H1 (cell line): Measurements from ENCODE around the gene HYDIN. TPM values are rescaled to one million over a fixed set of nuclear protein-coding genes. Genes with fewer than 3 reads are reported as not detected.

Experiments used
- CTCF ChIA-PET: fragments of 300-600 bp; sonication (Branson Sonifier 250); formaldehyde crosslinking; loops from one replicate; lab custom pipeline; 2021; ENCODE audit not compliant: partially characterized antibody; lab: Charles Lee
- POLR2A ChIA-PET: fragments of 300-600 bp; sonication (Branson Sonifier 250); formaldehyde crosslinking; loops from one replicate; lab custom pipeline; 2021; ENCODE audit warnings: inconsistent platforms; ENCODE audit not compliant: partially characterized antibody; lab: Charles Lee
- DNase-seq, 2 experiments: peaks; one replicate each; pipeline versions ENCODE4 v3.0.0 to v3.0.0-alpha.2; 2010 to 2022; ENCODE audit warnings: low spot score in 2 of 2, low read depth in 1 of 2, mixed read lengths in 1 of 2
- FAIRE-seq: peaks from 2 replicates; lab custom pipeline; 2011; peaks lifted over from hg19 to GRCh38; lab: Jason Lieb, UNC
- H2AFZ ChIP-seq: 2 replicates; pipeline ENCODE4 v1.8.1; 2012; ENCODE audit warnings: low read length, inconsistent platforms
- H2AK5ac ChIP-seq: 2 replicates; pipeline ENCODE4 v1.6.1; 2013; ENCODE audit warnings: low read depth, low read length
- H2BK120ac ChIP-seq: replicated peaks from 2 replicates; pipeline ENCODE3; 2013; ENCODE audit warnings: low read depth, low read length, inconsistent platforms
- H2BK12ac ChIP-seq: 2 replicates; pipeline ENCODE4 v1.6.1; 2013; ENCODE audit warnings: low read depth, low read length
- H2BK15ac ChIP-seq: 2 replicates; pipeline ENCODE4 v1.6.1; 2013; ENCODE audit warnings: low read length
- H2BK20ac ChIP-seq: 2 replicates; pipeline ENCODE4 v1.6.1; 2013; ENCODE audit warnings: low read length
- H2BK5ac ChIP-seq: 2 replicates; pipeline ENCODE4 v1.6.1; 2013; ENCODE audit warnings: low read depth, low read length
- H3K14ac ChIP-seq: 2 replicates; pipeline ENCODE4 v1.6.1; 2013; ENCODE audit warnings: inconsistent platforms; ENCODE audit not compliant: insufficient read length
- H3K18ac ChIP-seq: 2 replicates; pipeline ENCODE4 v1.6.1; 2013; ENCODE audit warnings: low read length; ENCODE audit errors: extremely low read depth
- H3K23ac ChIP-seq: 2 replicates; pipeline ENCODE4 v1.6.1; 2013; ENCODE audit warnings: inconsistent platforms; ENCODE audit not compliant: insufficient read length
- H3K23me2 ChIP-seq: 2 replicates; pipeline ENCODE4 v1.6.1; 2013; ENCODE audit warnings: low read depth, low read length
- H3K27ac ChIP-seq: 2 replicates; pipeline ENCODE4 v1.6.1; 2011; ENCODE audit warnings: low read depth, low read length, inconsistent platforms
- H3K27me3 ChIP-seq, 4 experiments: replicated peaks in 1 of 4; 1 replicate in 1 of 4; 2 replicates in 3 of 4; pipeline versions ENCODE4 v1.6.1 to v1.8.1; 2011 to 2013; ENCODE audit warnings: low read length in 3 of 4, mild to moderate bottlenecking in 3 of 4, inconsistent platforms in 2 of 4, mixed read lengths in 2 of 4, moderate library complexity in 1 of 4; ENCODE audit not compliant: control insufficient read depth in 3 of 4, insufficient read depth in 3 of 4; ENCODE audit errors: extremely low read depth in 1 of 4
- H3K36me3 ChIP-seq, 4 experiments: 2 replicates each; pipeline versions ENCODE4 v1.6.1 to v1.8.1; 2011 to 2013; ENCODE audit warnings: mild to moderate bottlenecking in 4 of 4, low read length in 3 of 4, moderate library complexity in 2 of 4, control low read depth in 1 of 4, inconsistent platforms in 1 of 4; ENCODE audit not compliant: insufficient read depth in 4 of 4, control insufficient read depth in 2 of 4
- H3K4ac ChIP-seq: replicated peaks from 2 replicates; pipeline ENCODE3; 2013; ENCODE audit warnings: low read length, low read depth, mixed read lengths, inconsistent platforms; ENCODE audit not compliant: insufficient read length
- H3K4me1 ChIP-seq, 4 experiments: replicated peaks in 1 of 4; 1 replicate in 1 of 4; 2 replicates in 3 of 4; pipeline versions ENCODE4 v1.6.1 to v1.8.1; 2011 to 2013; ENCODE audit warnings: low read length in 3 of 4, inconsistent platforms in 2 of 4, mixed read lengths in 1 of 4; ENCODE audit not compliant: insufficient read depth in 4 of 4, control insufficient read depth in 3 of 4
- H3K4me2 ChIP-seq, 2 experiments: 2 replicates each; pipeline versions ENCODE4 v1.6.1 to v1.8.1; 2011 to 2013; ENCODE audit warnings: low read depth in 2 of 2, low read length in 2 of 2, control low read depth in 1 of 2, inconsistent platforms in 1 of 2, mild to moderate bottlenecking in 1 of 2; ENCODE audit not compliant: insufficient read depth in 1 of 2
- H3K4me3 ChIP-seq, 4 experiments: fragments of 200-600, 300-600 bp in 1 of 4; sonication (generic), shearing (Covaris generic), sonication (Bioruptor Twin) in 1 of 4; 2 replicates each; pipeline versions ENCODE4 v1.5.1 to v1.8.1; 2011 to 2016; ENCODE audit warnings: low read length in 4 of 4, low read depth in 3 of 4, control low read depth in 2 of 4, inconsistent platforms in 2 of 4, mild to moderate bottlenecking in 2 of 4, mixed read lengths in 1 of 4, moderate library complexity in 1 of 4; ENCODE audit not compliant: insufficient read depth in 2 of 4; ENCODE audit errors: extremely low read depth in 1 of 4
- H3K56ac ChIP-seq: replicated peaks from 2 replicates; pipeline ENCODE3; 2013; ENCODE audit warnings: low read depth, mild to moderate bottlenecking, mixed read lengths, low read length, inconsistent platforms; ENCODE audit not compliant: insufficient read length
- H3K79me1 ChIP-seq: 2 replicates; pipeline ENCODE4 v1.6.1; 2013; ENCODE audit warnings: low read depth, low read length, control low read depth
- H3K79me2 ChIP-seq, 2 experiments: 2 replicates each; pipeline versions ENCODE4 v1.6.1 to v1.8.1; 2012 to 2013; ENCODE audit warnings: low read length in 2 of 2, mild to moderate bottlenecking in 2 of 2, inconsistent platforms in 1 of 2; ENCODE audit not compliant: insufficient read depth in 2 of 2, control insufficient read depth in 1 of 2
- H3K9ac ChIP-seq, 4 experiments: replicated peaks in 1 of 4; 1 replicate in 1 of 4; 2 replicates in 3 of 4; pipeline versions ENCODE4 v1.6.1 to v1.8.1; 2011 to 2013; ENCODE audit warnings: low read depth in 3 of 4, low read length in 3 of 4, control low read depth in 2 of 4, mild to moderate bottlenecking in 2 of 4, moderate library complexity in 2 of 4, inconsistent platforms in 1 of 4; ENCODE audit errors: extremely low read depth in 1 of 4
- H3K9me3 ChIP-seq, 2 experiments: 2 replicates each; pipeline versions ENCODE4 v1.6.1 to v1.8.1; 2012 to 2013; ENCODE audit warnings: mild to moderate bottlenecking in 2 of 2, moderate library complexity in 2 of 2, control low read depth in 1 of 2, inconsistent platforms in 1 of 2, low read depth in 1 of 2, low read length in 1 of 2, mixed read lengths in 1 of 2; ENCODE audit not compliant: insufficient read depth in 2 of 2
- H4K20me1 ChIP-seq, 2 experiments: replicated peaks in 1 of 2; 2 replicates each; pipeline versions ENCODE3 to v1.8.1; 2011 to 2013; ENCODE audit warnings: inconsistent platforms in 2 of 2, low read length in 2 of 2, mild to moderate bottlenecking in 1 of 2; ENCODE audit not compliant: insufficient read depth in 2 of 2, control insufficient read depth in 1 of 2
- H4K5ac ChIP-seq: 2 replicates; pipeline ENCODE4 v1.6.1; 2013; ENCODE audit warnings: low read length, low read depth, mixed read lengths, inconsistent platforms; ENCODE audit not compliant: insufficient read length
- H4K8ac ChIP-seq: 2 replicates; pipeline ENCODE4 v1.8.0; 2013; ENCODE audit warnings: mild to moderate bottlenecking, moderate library complexity, low read length, inconsistent platforms; ENCODE audit not compliant: insufficient read depth; ENCODE audit errors: extremely low read depth
- H4K91ac ChIP-seq: replicated peaks from 2 replicates; pipeline ENCODE3; 2013; ENCODE audit warnings: low read length, mixed read lengths, inconsistent platforms; ENCODE audit not compliant: insufficient read length
- BACH1 ChIP-seq: IDR thresholded peaks from 2 replicates; pipeline ENCODE4 v1.6.1; 2012; ENCODE audit warnings: low read length, improper control_type of control experiment
- CEBPB ChIP-seq: IDR thresholded peaks from 2 replicates; pipeline ENCODE4 v1.6.1; 2012; ENCODE audit warnings: low read depth, low read length
- HDAC2 ChIP-seq, 2 experiments: fragments of 300-600 bp in 1 of 2; sonication (generic) in 1 of 2; IDR thresholded peaks; 2 replicates each; pipeline ENCODE4 v1.6.1; 2011 to 2012; ENCODE audit warnings: low read depth in 2 of 2, low read length in 2 of 2, mild to moderate bottlenecking in 2 of 2, moderate library complexity in 2 of 2, borderline replicate concordance in 1 of 2, inconsistent platforms in 1 of 2
- HDAC6 ChIP-seq: IDR thresholded peaks from one replicate; pipeline ENCODE4 v1.7.1; 2012; ENCODE audit warnings: low read depth, mild to moderate bottlenecking, inconsistent platforms, low read length, moderate library complexity
- JUN ChIP-seq: IDR thresholded peaks from 2 replicates; pipeline ENCODE4 v1.6.1; 2011; ENCODE audit warnings: low read depth, mild to moderate bottlenecking, improper control_type of control experiment, low read length
- KDM4A ChIP-seq: IDR thresholded peaks from one replicate; pipeline ENCODE4 v1.7.1; 2012; ENCODE audit warnings: low read depth, mild to moderate bottlenecking, moderate library complexity, low read length, inconsistent platforms; ENCODE audit not compliant: severe bottlenecking
- KDM5A ChIP-seq: fragments of 200-600 bp; IDR thresholded peaks from 2 replicates; pipeline ENCODE4 v1.7.1; 2012; ENCODE audit warnings: mild to moderate bottlenecking, low read length, inconsistent platforms, mixed read lengths
- NRF1 ChIP-seq: IDR thresholded peaks from 2 replicates; pipeline ENCODE4 v1.6.1; 2011; ENCODE audit warnings: mild to moderate bottlenecking, low read depth, low read length, improper control_type of control experiment
- POLR2A ChIP-seq, 2 experiments: IDR thresholded peaks; 1 replicate in 1 of 2; 2 replicates in 1 of 2; pipeline ENCODE4 v1.6.1; 2011; ENCODE audit warnings: low read depth in 2 of 2, low read length in 2 of 2, mild to moderate bottlenecking in 2 of 2; ENCODE audit errors: control extremely low read depth in 1 of 2
- SIX5 ChIP-seq: IDR thresholded peaks from 2 replicates; pipeline ENCODE4 v1.6.1; 2011; ENCODE audit warnings: mild to moderate bottlenecking, low read depth, low read length
- SP1 ChIP-seq: IDR thresholded peaks from 2 replicates; pipeline ENCODE4 v1.6.1; 2011; ENCODE audit warnings: low read depth, low read length
- SP4 ChIP-seq: IDR thresholded peaks from 2 replicates; pipeline ENCODE4 v1.6.1; 2012; ENCODE audit warnings: low read length, inconsistent platforms
- TAF1 ChIP-seq: IDR thresholded peaks from 2 replicates; pipeline ENCODE4 v1.6.1; 2011; ENCODE audit warnings: mild to moderate bottlenecking, low read depth, low read length
- TCF12 ChIP-seq: IDR thresholded peaks from 2 replicates; pipeline ENCODE4 v1.6.1; 2011; ENCODE audit warnings: low read depth, mild to moderate bottlenecking, low read length
- YY1 ChIP-seq: IDR thresholded peaks from 2 replicates; pipeline ENCODE4 v1.6.1; 2011; ENCODE audit warnings: low read depth, mild to moderate bottlenecking, low read length
- WGBS, 2 experiments: shearing (Covaris generic) in 1 of 2; methylation state at CpG; one replicate each; pipeline versions ENCODE4 v1.1.6 to v1.1.7; 2013 to 2015; ENCODE audit warnings: low lambda C conversion rate in 2 of 2, mixed read lengths in 2 of 2, inconsistent platforms in 1 of 2, low coverage in 1 of 2, missing lambda C conversion rate in 1 of 2; ENCODE audit not compliant: insufficient replicate concordance in 2 of 2, insufficient coverage in 1 of 2, insufficient read length in 1 of 2; ENCODE audit errors: extremely low coverage in 1 of 2, missing lambda C conversion rate in 1 of 2; 5-methylcytosine and 5-hydroxymethylcytosine counted together
- polyA plus RNA-seq, 7 experiments: library from polyadenylated mRNA; depleted of rRNA in 3 of 7; stranded (reverse) in 5 of 7; unstranded in 2 of 7; fragments of >200 nt in 5 of 7; fragments of 200-250 nt in 2 of 7; gene quantifications; 1 replicate in 5 of 7; 2 replicates in 1 of 7; 4 replicates in 1 of 7; pipeline versions ENCODE4 v1.2.1 to v1.2.3, GENCODE V29; 2011 to 2013; ENCODE audit warnings: missing spikeins in 2 of 7, mixed read lengths in 2 of 7
- total RNA-seq: library from RNA; stranded (reverse); fragmentation: NEBNext Ultra II Directional; extraction: Animal tissue kit (Norgen Biotek cat#: 25700); gene quantifications from 2 replicates; pipeline ENCODE4 v1.2.1, GENCODE V29; 2021

HYDIN gene
- total and polyA plus RNA-seq, 2 of the 8 experiments (the other 6 are each of a cell fraction or from before 2014, with no cell fraction given) = 1.1 to 1.8 TPM

- Histone ChIP-seq H2BK15ac (no peak overlapping the region), H3K18ac (no peak overlapping the region), H3K79me1 (no peaks in the 10 kb centered on the region), H3K23ac (no peak overlapping the region), H2BK12ac (no peak overlapping the region), H3K27me3 (no peaks in the 10 kb centered on the region), H2BK20ac (no peak overlapping the region), H3K79me2 (no peaks in the 10 kb centered on the region), H3K27ac (no peak overlapping the region), H2AK5ac (no peak overlapping the region), H3K23me2 (no peaks in the 10 kb centered on the region), H3K36me3 (no peaks in the 10 kb centered on the region), H4K20me1 (no peaks in the 10 kb centered on the region), H2BK5ac (no peak overlapping the region), H3K4me3 (no peak overlapping the region), H4K91ac (no peak overlapping the region), H3K56ac (no peak overlapping the region), H2AFZ (no peak overlapping the region), H3K14ac (no peak overlapping the region), H3K4ac (no peak overlapping the region), H3K9me3 (no peaks in the 10 kb centered on the region; a peak in 1 of 4 replicates), H2BK120ac (no peak overlapping the region), H3K9ac (no peak overlapping the region), H4K5ac (no peak overlapping the region), H3K4me1 (no peaks in the 10 kb centered on the region), H3K4me2 (no peak overlapping the region), H4K8ac (no peak overlapping the region)
- ChIA-PET POLR2A (no interaction called here), CTCF (no interaction called here)
- FAIRE-seq (no peak), DNase-seq (no peak)
- 93% methylated on average over 1 of the region's 1 CpG; no CpG with 5 or more reads in 1 of the 2 experiments for WGBS, 2 experiments
- no peak for TF ChIP-seq JUN
- TF ChIP-seq KDM5A = no peak
- no peak for TF ChIP-seq SP4
- no peak for TF ChIP-seq TAF1
- no peak for TF ChIP-seq SP1
- no peak for TF ChIP-seq HDAC2 (IDR thresholded peaks at IDR 0.05; ENCODE audit: borderline replicate concordance in 1 of 2, low read depth in 2 of 2, low read length in 2 of 2)
- TF ChIP-seq NRF1 = no peak
- TF ChIP-seq CEBPB = no peak
- TF ChIP-seq TCF12 = no peak
- no peak for TF ChIP-seq KDM4A
- no peak for TF ChIP-seq YY1
- no peak for TF ChIP-seq HDAC6
- no peak for TF ChIP-seq POLR2A (IDR thresholded peaks at IDR 0.05; ENCODE audit: control extremely low read depth in 1 of 2, low read depth in 2 of 2, low read length in 2 of 2)
- no peak for TF ChIP-seq SIX5
- TF ChIP-seq BACH1 = no peak
Observed at GRCh38 chr16:71201054-71201453, 29.5 kb downstream of the HYDIN start.
